IMR-90 (cell line): ENCODE results near the gene PPP1CA. TPM values are rescaled to one million over a fixed set of nuclear protein-coding genes. Genes with fewer than 3 reads are reported as not detected.

Experiments
- ATAC-seq: fragments of 200-7000 bp; cut with Tn5 transposase; 2 replicates; pipeline ENCODE4 v1.9.1; 2020; ENCODE audit warnings: low read depth, mild to moderate bottlenecking, moderate library complexity
- BruUV-seq: library from RNA; stranded (reverse); fragments of 400-500 nt; replicated peaks from 2 replicates; lab custom pipeline; 2021; lab: Mats Ljungman, UMichigan
- CTCF ChIA-PET: fragments of 300-600 bp; formaldehyde crosslinking; extraction: SDS; loops from one replicate; lab custom pipeline; 2021; ENCODE audit warnings: antibody characterized with exemption; lab: Yijun Ruan, JAX
- POLR2A ChIA-PET: fragments of 300-600 bp; sonication (Branson Sonifier 250); formaldehyde crosslinking; loops from one replicate; lab custom pipeline; 2022; ENCODE audit warnings: antibody characterized with exemption; ENCODE audit not compliant: unreplicated experiment; lab: Charles Lee
- DNase-seq: peaks from one replicate; pipeline ENCODE4 v3.0.0; 2013
- H2AFZ ChIP-seq: replicated peaks from 2 replicates; pipeline ENCODE3; 2013; ENCODE audit warnings: low read length, mild to moderate bottlenecking; ENCODE audit not compliant: poor library complexity
- H2AK5ac ChIP-seq: 2 replicates; pipeline ENCODE4 v1.6.1; 2013; ENCODE audit warnings: low read depth, low read length, inconsistent platforms
- H2AK9ac ChIP-seq: replicated peaks from 2 replicates; pipeline ENCODE3; 2013; ENCODE audit warnings: mild to moderate bottlenecking, low read depth, low read length, moderate library complexity; ENCODE audit not compliant: poor library complexity
- H2BK120ac ChIP-seq: 2 replicates; pipeline ENCODE4 v1.6.1; 2013; ENCODE audit warnings: low read depth, low read length, inconsistent platforms
- H2BK15ac ChIP-seq: 3 replicates; pipeline ENCODE4 v1.6.1; 2013; ENCODE audit warnings: low read depth, low read length, inconsistent platforms
- H2BK20ac ChIP-seq: 2 replicates; pipeline ENCODE4 v1.6.1; 2013; ENCODE audit warnings: low read depth, mild to moderate bottlenecking, inconsistent platforms, low read length, moderate library complexity
- H2BK5ac ChIP-seq: 2 replicates; pipeline ENCODE4 v1.6.1; 2013; ENCODE audit warnings: mild to moderate bottlenecking, low read depth, low read length, inconsistent platforms; ENCODE audit not compliant: poor library complexity, severe bottlenecking
- H3K14ac ChIP-seq: replicated peaks from 2 replicates; pipeline ENCODE4 v1.6.1; 2013; ENCODE audit warnings: low read depth, low read length, inconsistent platforms
- H3K18ac ChIP-seq: 2 replicates; pipeline ENCODE4 v1.6.1; 2013; ENCODE audit warnings: low read depth, low read length, control low read depth
- H3K23ac ChIP-seq: 2 replicates; pipeline ENCODE4 v1.6.1; 2013; ENCODE audit warnings: low read depth, low read length, inconsistent platforms
- H3K27ac ChIP-seq: 2 replicates; pipeline ENCODE4 v1.5.1; 2013; ENCODE audit warnings: mild to moderate bottlenecking, control low read depth, low read length; ENCODE audit not compliant: insufficient read depth
- H3K27me3 ChIP-seq: 2 replicates; pipeline ENCODE4 v1.6.1; 2013; ENCODE audit warnings: low read length; ENCODE audit not compliant: control insufficient read depth, insufficient read depth
- H3K36me3 ChIP-seq: 2 replicates; pipeline ENCODE4 v1.6.1; 2013; ENCODE audit warnings: low read length, mixed read lengths; ENCODE audit not compliant: control insufficient read depth, insufficient read depth
- H3K4ac ChIP-seq: 2 replicates; pipeline ENCODE4 v1.6.1; 2013; ENCODE audit warnings: low read depth, low read length, inconsistent platforms
- H3K4me1 ChIP-seq: 2 replicates; pipeline ENCODE4 v1.6.1; 2013; ENCODE audit warnings: low read length, mixed read lengths; ENCODE audit not compliant: control insufficient read depth, insufficient read depth
- H3K4me2 ChIP-seq: 2 replicates; pipeline ENCODE4 v1.6.1; 2013; ENCODE audit warnings: low read depth, mild to moderate bottlenecking, control low read depth, low read length, moderate library complexity
- H3K4me3 ChIP-seq: 2 replicates; pipeline ENCODE4 v1.5.1; 2013; ENCODE audit warnings: low read depth, mild to moderate bottlenecking, control low read depth, low read length, moderate library complexity; ENCODE audit not compliant: insufficient read depth
- H3K56ac ChIP-seq: 2 replicates; pipeline ENCODE4 v1.6.1; 2013; ENCODE audit warnings: low read length, inconsistent platforms; ENCODE audit not compliant: insufficient read depth; ENCODE audit errors: extremely low read depth
- H3K79me1 ChIP-seq, 2 experiments: 2 replicates each; pipeline ENCODE4 v1.6.1; 2013; ENCODE audit warnings: low read length in 2 of 2, inconsistent platforms in 1 of 2, low read depth in 1 of 2
- H3K9ac ChIP-seq: 2 replicates; pipeline ENCODE4 v1.6.1; 2013; ENCODE audit warnings: low read depth, low read length, control low read depth
- H3K9me1 ChIP-seq: 2 replicates; pipeline ENCODE4 v1.6.1; 2013; ENCODE audit warnings: low read length, inconsistent platforms; ENCODE audit not compliant: insufficient read depth
- H3K9me3 ChIP-seq: 2 replicates; pipeline ENCODE4 v1.6.1; 2013; ENCODE audit warnings: low read length; ENCODE audit not compliant: control insufficient read depth, insufficient read depth
- H4K20me1 ChIP-seq: 2 replicates; pipeline ENCODE4 v1.6.1; 2013; ENCODE audit warnings: low read length, inconsistent platforms; ENCODE audit not compliant: insufficient read depth
- H4K5ac ChIP-seq: 2 replicates; pipeline ENCODE4 v1.6.1; 2013; ENCODE audit warnings: mild to moderate bottlenecking, low read depth, low read length, control low read depth
- H4K8ac ChIP-seq, 2 experiments: 2 replicates each; pipeline ENCODE4 v1.6.1; 2013; ENCODE audit warnings: low read depth in 2 of 2, low read length in 2 of 2, control low read depth in 1 of 2, inconsistent platforms in 1 of 2
- H4K91ac ChIP-seq: 2 replicates; pipeline ENCODE4 v1.6.1; 2013; ENCODE audit warnings: low read depth, low read length, inconsistent platforms; ENCODE audit not compliant: insufficient read depth
- BHLHE40 ChIP-seq: fragments of 150-350 bp; IDR thresholded peaks from 2 replicates; pipeline ENCODE4 v1.6.1; 2016; ENCODE audit warnings: mild to moderate bottlenecking, low read depth, low read length
- CHD1 ChIP-seq: IDR thresholded peaks from 2 replicates; pipeline ENCODE4 v1.6.1; 2012; ENCODE audit warnings: low read depth, low read length, improper control_type of control experiment
- MAFK ChIP-seq: IDR thresholded peaks from 2 replicates; pipeline ENCODE4 v1.6.1; 2012; ENCODE audit warnings: low read depth, low read length, improper control_type of control experiment
- MAZ ChIP-seq: IDR thresholded peaks from 2 replicates; pipeline ENCODE4 v1.6.1; 2012; ENCODE audit warnings: low read depth, mild to moderate bottlenecking, low read length, improper control_type of control experiment, moderate library complexity, borderline replicate concordance
- MXI1 ChIP-seq: IDR thresholded peaks from 2 replicates; pipeline ENCODE4 v1.6.1; 2012; ENCODE audit warnings: low read depth, mild to moderate bottlenecking, low read length, moderate library complexity, borderline replicate concordance
- POLR2A ChIP-seq: IDR thresholded peaks from 2 replicates; pipeline ENCODE4 v1.6.1; 2012; ENCODE audit warnings: mild to moderate bottlenecking, low read depth, low read length
- RAD21 ChIP-seq: IDR thresholded peaks from 2 replicates; pipeline ENCODE4 v1.6.1; 2012; ENCODE audit warnings: low read length, improper control_type of control experiment
- SMC3 ChIP-seq: fragments of 150-350 bp; IDR thresholded peaks from 2 replicates; pipeline ENCODE4 v1.6.1; 2016; ENCODE audit warnings: low read depth, mild to moderate bottlenecking, antibody characterized with exemption, low read length, moderate library complexity
- WGBS, 2 experiments: methylation state at CpG; one replicate each; pipeline versions ENCODE4 v1.1.5 to v1.1.7; 2013; ENCODE audit warnings: missing lambda C conversion rate in 2 of 2; ENCODE audit not compliant: insufficient read length in 1 of 2; ENCODE audit errors: extremely low coverage in 2 of 2; 5-methylcytosine and 5-hydroxymethylcytosine counted together
- dilution Hi-C: fragments of 300-500 bp; cut with HindIII; formaldehyde crosslinking; loops from one replicate; pipeline ENCODE4 v1.14.3; 2018; ENCODE audit warnings: low sequenced_read_pairs; ENCODE audit not compliant: unreplicated experiment
- in situ Hi-C: fragments of 300-500 bp; cut with MboI; formaldehyde crosslinking; loops from 3 replicates; pipeline ENCODE4 v1.14.3; 2019; ENCODE audit warnings: low sequenced_read_pairs, inconsistent platforms, mixed read lengths
- intact Hi-C: fragments of 100-400 bp; cut with micrococcal nuclease; formaldehyde crosslinking; loops from 2 replicates; pipeline ENCODE4 v1.10.0; 2022
- polyA plus RNA-seq, 3 experiments: library from polyadenylated mRNA; depleted of rRNA; stranded (reverse); fragments of >200 nt; gene quantifications; 2 replicates each; pipeline ENCODE4 v1.2.3, GENCODE V29; 2012; ENCODE audit warnings: low replicate concordance in 1 of 3
- total RNA-seq: library from RNA; depleted of rRNA; stranded (reverse); fragments of >200 nt; gene quantifications from 2 replicates; pipeline ENCODE4 v1.2.3, GENCODE V29; 2012
- TF ChIP-seq, protein P1 (sequence below): conservative IDR thresholded peaks from 2 replicates; pipeline ENCODE4 v1.5.1; 2012; ENCODE audit warnings: mild to moderate bottlenecking, low read depth, low read length, improper control_type of control experiment
- TF ChIP-seq, protein P2 (sequence below): fragments of 150-350 bp; IDR thresholded peaks from 2 replicates; pipeline ENCODE4 v1.6.1; 2016; ENCODE audit warnings: low read depth, mild to moderate bottlenecking, low read length, moderate library complexity, borderline replicate concordance
- TF ChIP-seq, protein P3 (sequence below): fragments of 150-350 bp; IDR thresholded peaks from 2 replicates; pipeline ENCODE4 v1.6.1; 2017; ENCODE audit warnings: mild to moderate bottlenecking, antibody characterized with exemption, low read length, low read depth

PPP1CA gene
- total and polyA plus RNA-seq, 2 of the 4 experiments (the other 2 are of a cell fraction) = 228 to 313 TPM

GRCh38 chr11:67439321-67440228 is 37.9 kb upstream of the PPP1CA start:
- Histone ChIP-seq H3K27ac (no peak overlapping the region), H3K9me3 (no peaks in the 10 kb centered on the region), H3K27me3 (no peaks in the 10 kb centered on the region), H2AFZ (peak overlapping the region; percentile 13), H4K20me1 (peaks cover 8% of the 10 kb centered on the region), H3K56ac (no peak overlapping the region), H3K14ac (no peak overlapping the region), H3K23ac (no peak overlapping the region), H4K91ac (no peak overlapping the region), H2BK5ac (no peak overlapping the region), H2AK9ac (no peak overlapping the region), H3K18ac (no peak overlapping the region), H2BK120ac (no peak overlapping the region), H4K5ac (no peak overlapping the region), H3K9ac (no peak overlapping the region), H3K79me1 (peaks cover 8 to 26% of the 10 kb centered on the region in 2 experiments), H2BK15ac (no peak overlapping the region), H3K4me1 (peaks cover 3% of the 10 kb centered on the region; the same call in 1 of the 2 replicates), H3K9me1 (peaks cover 8% of the 10 kb centered on the region; the same call in 1 of the 2 replicates), H3K36me3 (peaks cover 45% of the 10 kb centered on the region; the same call in 1 of the 2 replicates), H3K4me2 (no peak overlapping the region), H4K8ac (no peak overlapping the region), H2BK20ac (no peak overlapping the region), H3K4ac (no peak overlapping the region), H2AK5ac (no peak overlapping the region), H3K4me3 (no peak overlapping the region)
- ChIA-PET CTCF (no interaction called here), POLR2A (no interaction called here)
- in situ Hi-C loops = no loop called here
- no peak for ATAC-seq
- no TSS peak for BruUV-seq
- intact Hi-C loops = no loop called here
- WGBS, 2 experiments = 84% methylated on average over 13 of the region's 31 CpGs; no CpG with 5 or more reads in 1 of the 2 experiments
- DNase-seq = no peak
- TF ChIP-seq CHD1 (no peak), SMC3 (no peak), MAZ (no peak), POLR2A (no peak), MXI1 (no peak), RAD21 (no peak), MAFK (no peak), BHLHE40 (no peak)
- TF ChIP-seq, protein P1, sequence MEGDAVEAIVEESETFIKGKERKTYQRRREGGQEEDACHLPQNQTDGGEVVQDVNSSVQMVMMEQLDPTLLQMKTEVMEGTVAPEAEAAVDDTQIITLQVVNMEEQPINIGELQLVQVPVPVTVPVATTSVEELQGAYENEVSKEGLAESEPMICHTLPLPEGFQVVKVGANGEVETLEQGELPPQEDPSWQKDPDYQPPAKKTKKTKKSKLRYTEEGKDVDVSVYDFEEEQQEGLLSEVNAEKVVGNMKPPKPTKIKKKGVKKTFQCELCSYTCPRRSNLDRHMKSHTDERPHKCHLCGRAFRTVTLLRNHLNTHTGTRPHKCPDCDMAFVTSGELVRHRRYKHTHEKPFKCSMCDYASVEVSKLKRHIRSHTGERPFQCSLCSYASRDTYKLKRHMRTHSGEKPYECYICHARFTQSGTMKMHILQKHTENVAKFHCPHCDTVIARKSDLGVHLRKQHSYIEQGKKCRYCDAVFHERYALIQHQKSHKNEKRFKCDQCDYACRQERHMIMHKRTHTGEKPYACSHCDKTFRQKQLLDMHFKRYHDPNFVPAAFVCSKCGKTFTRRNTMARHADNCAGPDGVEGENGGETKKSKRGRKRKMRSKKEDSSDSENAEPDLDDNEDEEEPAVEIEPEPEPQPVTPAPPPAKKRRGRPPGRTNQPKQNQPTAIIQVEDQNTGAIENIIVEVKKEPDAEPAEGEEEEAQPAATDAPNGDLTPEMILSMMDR = no peak
- TF ChIP-seq, protein P2, sequence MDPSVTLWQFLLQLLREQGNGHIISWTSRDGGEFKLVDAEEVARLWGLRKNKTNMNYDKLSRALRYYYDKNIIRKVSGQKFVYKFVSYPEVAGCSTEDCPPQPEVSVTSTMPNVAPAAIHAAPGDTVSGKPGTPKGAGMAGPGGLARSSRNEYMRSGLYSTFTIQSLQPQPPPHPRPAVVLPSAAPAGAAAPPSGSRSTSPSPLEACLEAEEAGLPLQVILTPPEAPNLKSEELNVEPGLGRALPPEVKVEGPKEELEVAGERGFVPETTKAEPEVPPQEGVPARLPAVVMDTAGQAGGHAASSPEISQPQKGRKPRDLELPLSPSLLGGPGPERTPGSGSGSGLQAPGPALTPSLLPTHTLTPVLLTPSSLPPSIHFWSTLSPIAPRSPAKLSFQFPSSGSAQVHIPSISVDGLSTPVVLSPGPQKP = no peak
- TF ChIP-seq, protein P3, sequence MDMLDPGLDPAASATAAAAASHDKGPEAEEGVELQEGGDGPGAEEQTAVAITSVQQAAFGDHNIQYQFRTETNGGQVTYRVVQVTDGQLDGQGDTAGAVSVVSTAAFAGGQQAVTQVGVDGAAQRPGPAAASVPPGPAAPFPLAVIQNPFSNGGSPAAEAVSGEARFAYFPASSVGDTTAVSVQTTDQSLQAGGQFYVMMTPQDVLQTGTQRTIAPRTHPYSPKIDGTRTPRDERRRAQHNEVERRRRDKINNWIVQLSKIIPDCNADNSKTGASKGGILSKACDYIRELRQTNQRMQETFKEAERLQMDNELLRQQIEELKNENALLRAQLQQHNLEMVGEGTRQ = no peak
- dilution Hi-C loops = no loop called here
